Measurements from ENCODE around the gene PADI1.

- no peak for TF ChIP-seq CTCF (IDR thresholded peaks at IDR 0.05)
- TF ChIP-seq POLR2AphosphoS5 (IDR thresholded peaks at IDR 0.05): no peak
Measured at GRCh38 chr1:17265950-17266349, 61.0 kb downstream of the PADI1 start.

All from suprapubic skin (tissue), 3 donors.